GM03348 (cell line): ENCODE measurements around the gene ANKRD49.
A peak's percentile ranks its signal among the peaks of the same experiment; 100 is the strongest.

Source experiments
- DNase-seq: peaks from one replicate; pipeline ENCODE4 v3.0.0; 2012; ENCODE audit warnings: low spot score

ANKRD49 gene, protein sequence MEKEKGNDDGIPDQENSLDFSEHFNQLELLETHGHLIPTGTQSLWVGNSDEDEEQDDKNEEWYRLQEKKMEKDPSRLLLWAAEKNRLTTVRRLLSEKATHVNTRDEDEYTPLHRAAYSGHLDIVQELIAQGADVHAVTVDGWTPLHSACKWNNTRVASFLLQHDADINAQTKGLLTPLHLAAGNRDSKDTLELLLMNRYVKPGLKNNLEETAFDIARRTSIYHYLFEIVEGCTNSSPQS

DNA sequence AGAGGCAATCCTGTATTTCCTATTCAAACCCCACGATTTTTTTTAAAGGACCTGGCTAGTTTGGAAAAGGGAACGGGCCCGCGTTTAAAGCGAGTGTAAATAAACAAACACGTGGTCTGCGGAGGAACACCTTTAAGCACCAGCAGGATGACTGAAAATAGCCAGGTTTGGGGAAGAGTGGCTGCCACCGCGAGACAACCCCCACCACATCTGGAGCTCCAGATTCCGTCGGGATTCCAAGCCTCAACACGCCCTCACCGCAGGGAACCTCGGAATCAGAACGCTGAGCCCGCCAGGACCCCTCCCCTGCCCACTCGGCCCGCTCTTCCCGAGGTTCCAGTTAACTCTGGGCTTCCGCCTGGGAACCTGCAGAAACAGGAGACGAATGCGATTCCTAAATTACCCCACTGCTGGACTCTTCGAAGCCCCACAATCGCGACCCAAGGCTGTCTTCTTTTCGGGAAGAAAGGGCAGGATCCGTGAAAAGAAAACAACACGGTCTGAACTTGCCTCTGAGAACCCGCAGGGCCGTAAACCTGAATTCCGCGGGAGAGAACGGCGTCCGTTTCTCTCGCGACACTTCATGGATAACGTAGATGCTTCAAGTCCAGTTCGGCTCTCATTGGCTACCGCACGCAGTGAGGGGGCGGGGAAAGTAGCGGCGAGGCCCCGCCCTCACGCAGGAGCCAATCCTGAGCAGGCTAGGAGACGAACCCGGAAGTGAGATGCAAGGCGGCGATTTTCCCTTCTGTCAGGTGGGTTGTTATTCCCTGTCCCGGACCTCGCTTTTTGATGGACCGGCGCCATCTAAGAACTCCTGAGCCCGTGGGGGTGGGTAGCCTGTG lies at the start of gene ANKRD49, which contains the start of gene MRE11:
ANKRD49 (plus strand) TSS at position 704 of the 845 bp plus-strand sequence. CDS start 2,710 bp downstream, outside the sequence.
MRE11 (minus strand) TSS at position 564 of the 845 bp plus-strand sequence. CDS start 1,043 bp downstream, outside the sequence.
- peak; percentile 97 for DNase-seq

- DNase-seq: no peak
These were observed 48.1 kb upstream of the ANKRD49 start for GRCh38 chr11:94445641-94446040.

- no peak for DNase-seq
These were observed 46.6 kb upstream of the ANKRD49 start for GRCh38 chr11:94447149-94447548.

GRCh38 chr11:94449029-94449428 lies 44.8 kb upstream of the ANKRD49 start:
- no peak for DNase-seq

GRCh38 chr11:94449437-94449836 lies 44.3 kb upstream of the ANKRD49 start:
- peak; percentile 30 for DNase-seq

DNA sequence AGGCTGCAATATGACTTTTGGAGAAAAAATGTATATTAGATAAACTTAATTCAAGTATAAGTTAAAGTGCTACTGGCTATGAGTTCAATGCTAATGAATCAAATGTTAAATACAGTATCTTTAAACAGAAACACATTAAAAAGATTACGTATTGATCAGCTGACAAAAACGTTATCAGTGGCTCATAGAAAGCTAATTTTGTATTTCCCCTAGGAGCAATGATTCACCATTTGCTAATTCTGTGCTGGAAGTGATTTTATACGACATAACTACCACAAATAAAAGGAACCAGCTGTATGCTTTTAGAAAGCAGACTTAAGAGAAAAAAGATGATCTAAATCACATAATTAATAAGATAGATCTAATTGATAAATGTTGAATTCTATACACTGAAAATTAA lies 43.7 kb upstream of the ANKRD49 start:
- peak; percentile 21 for DNase-seq

DNA sequence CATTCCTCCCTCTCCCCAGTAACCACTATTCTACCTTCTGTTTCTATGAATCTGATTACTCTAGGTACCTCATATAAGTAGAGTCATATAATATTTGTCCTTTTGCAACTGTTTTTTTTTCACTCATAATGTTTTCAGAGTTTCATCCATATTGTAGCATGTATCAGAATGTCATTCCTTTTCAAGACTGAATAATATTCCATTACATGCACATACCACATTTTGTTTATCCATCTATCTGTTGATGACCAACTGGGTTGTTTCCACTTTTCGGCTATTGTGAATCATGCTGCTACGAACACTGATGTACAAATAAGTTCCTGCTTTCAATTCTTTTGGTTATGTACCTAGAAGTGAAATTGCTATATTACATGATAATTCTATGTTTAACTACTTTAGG lies 40.8 kb upstream of the ANKRD49 start:
- DNase-seq: no peak

- no peak for DNase-seq
These were observed 39.5 kb upstream of the ANKRD49 start for GRCh38 chr11:94454301-94454700.

DNA sequence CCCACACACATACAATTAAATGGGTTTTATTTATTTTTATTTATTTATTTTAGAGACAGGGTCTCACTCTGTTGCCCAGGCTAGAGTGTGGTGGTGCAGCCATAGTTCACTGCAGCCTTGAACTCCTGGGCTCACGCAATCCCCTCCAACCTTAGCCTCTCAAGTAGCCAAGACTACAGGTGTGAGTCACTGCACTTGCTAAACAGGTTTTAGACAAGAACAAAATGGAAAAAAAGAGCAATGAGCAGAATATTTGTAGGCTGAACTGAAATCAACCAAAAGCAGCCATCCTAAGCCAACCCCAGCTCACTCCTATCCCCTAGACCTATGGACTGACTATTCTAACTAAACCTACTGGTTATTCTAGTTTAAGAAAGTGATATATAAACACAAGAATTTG lies 37.9 kb upstream of the ANKRD49 start:
- no peak for DNase-seq

DNA sequence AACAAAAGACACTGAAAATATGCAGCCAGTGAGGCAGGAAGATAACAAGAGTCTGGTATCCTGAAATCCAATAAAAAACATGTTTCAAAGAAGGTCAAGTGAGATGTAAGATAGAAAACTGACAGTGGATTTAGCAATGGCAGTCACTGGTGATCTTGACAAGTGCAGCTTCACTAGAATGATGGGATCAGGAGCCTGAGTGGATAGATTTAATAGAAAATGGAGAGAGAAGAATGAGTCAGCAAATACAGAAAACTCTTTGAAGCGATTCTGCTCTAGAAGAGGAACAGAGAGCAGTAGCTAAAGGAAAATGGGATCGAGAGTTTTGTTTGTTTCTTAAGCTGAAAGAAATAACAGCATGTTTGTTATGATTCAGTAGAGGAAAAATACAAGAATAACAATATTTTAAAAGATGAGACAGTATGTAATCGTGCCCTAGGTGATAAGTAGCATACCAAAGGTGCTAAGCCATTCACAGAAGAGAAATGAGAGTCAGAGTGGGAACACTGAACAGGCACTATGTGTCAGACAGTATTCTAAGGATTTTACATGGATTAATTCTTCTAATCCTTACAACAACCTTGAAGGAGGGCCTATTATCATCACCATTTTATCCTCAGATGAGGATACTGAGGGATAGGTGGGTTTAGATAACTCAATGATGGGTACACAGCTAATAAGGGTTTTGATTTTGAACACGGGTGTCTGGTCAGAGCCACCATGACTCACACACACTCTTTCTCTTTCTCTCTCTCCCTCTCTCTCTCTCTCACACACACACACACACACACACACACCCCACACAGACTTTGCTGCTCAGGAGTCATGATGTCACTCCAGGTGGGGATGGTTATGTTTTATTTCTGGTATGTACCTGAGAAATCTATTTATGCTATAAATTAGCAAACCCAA lies 36.4 kb upstream of the ANKRD49 start:
- no peak for DNase-seq

- no peak for DNase-seq
These were observed 34.2 kb upstream of the ANKRD49 start for GRCh38 chr11:94459576-94459975.

GRCh38 chr11:94469416-94469815 lies 24.4 kb upstream of the ANKRD49 start:
- DNase-seq: no peak

GRCh38 chr11:94472916-94473799 lies 20.6 kb upstream of the ANKRD49 start:
- DNase-seq: peak; percentile 17

- DNase-seq: no peak
These were observed 16.2 kb upstream of the ANKRD49 start for GRCh38 chr11:94477624-94478023.

DNA sequence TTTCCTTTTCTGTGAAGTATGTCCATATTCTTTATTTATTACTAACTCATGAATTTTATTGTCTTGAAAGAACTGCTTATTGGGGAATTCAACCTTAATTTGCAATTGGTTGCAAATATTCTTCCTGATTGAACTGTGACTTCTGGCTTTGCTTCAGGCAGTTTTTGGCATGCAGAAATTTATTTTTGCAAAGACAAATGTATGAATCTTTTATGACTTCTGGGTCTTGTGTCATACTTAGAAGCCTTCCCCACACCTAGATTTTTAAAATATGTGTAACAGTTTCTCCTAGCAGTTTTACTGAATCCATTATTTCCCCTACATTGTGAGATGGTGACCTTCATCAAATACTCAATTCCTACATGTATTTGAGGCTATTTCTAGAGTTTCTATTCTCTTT lies 12.4 kb upstream of the ANKRD49 start:
- no peak for DNase-seq

DNA sequence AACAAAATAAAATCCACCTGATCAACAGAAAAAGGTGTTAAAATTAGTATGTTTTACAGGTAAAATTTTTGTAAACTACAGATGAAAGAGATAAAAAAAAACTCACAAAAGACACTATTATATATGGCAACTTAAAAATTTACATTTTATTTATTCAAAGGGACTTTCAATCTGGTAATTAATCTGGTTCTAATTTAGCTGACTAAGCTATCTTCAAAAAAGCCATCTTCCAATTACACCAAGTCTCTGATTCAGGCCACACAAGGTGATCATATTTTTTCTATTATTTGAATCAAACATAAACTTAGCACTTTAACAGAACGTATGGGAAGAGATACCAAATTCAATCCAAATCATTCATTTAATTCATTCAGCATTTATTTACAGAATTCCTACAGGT lies 7.7 kb upstream of the ANKRD49 start:
- DNase-seq: no peak

GRCh38 chr11:94494126-94494680 lies 419 bp downstream of the ANKRD49 start:
- DNase-seq: no peak

DNA sequence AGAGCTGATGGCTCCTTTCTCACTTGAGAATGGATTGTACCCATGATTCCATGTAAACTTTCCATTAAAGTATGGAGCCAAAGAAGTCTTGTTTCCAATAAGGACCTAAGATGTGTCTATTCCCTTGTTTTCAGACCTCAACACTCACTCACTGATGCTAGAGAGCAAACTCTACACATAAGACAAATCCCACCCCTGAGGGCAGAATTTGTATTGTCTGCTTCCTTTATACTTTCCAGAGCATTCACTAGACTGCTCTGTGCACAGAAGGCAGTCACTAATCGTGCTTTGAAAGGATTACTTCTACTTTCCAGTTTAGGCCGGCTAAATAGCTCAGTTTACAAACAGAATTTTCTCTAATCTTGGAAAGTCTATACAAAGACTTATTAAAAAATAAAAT lies 6.4 kb downstream of the ANKRD49 start:
- no peak for DNase-seq

DNA sequence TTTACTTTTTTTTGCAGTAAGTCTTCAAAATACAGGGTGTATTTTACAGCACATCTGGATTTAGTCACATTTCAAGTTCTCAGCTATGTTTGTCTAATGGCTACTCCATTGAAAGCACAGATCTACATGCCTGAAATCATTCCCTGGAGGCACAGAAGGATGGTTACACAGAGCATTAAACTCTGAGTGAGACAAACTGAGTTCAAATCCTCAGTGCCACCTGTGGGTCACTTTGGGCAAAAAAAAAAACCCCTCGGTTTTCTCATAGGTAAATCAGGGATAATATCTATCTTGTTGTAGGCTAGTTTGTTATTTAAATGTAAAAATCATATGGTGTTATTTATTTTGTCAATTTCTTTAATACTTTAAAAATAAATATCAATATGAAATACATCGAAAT lies 7.7 kb downstream of the ANKRD49 start:
- DNase-seq: no peak

DNA sequence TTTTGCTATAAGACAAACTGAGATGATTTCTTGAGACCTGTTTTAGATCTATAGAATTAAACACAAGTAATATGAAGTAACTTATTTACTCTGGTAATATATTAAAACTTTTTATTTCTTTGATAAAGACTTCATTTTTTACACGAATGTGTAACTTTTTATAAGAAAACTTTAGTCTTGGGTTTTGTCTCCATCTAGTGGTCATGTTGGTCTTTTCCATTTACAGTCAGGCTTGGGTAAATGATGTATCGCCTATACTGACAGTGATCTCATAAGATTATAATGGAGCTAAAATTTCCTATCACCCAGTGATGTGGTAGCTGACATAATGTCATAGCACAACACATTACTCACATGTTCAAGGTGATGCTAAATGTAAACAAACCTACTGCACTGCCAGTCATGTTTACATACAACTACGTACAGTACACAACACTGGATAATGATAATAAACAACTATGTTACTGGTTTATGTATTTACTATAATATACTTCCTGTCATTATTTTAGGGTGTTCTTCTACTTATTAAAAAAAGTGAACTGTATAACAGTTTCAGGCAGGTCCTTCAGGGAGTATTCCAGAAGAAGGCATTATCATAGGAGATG lies 11.0 kb downstream of the ANKRD49 start:
- DNase-seq: peak; percentile 58
